NT2/D1 (cell line): ENCODE results near the gene CFAP54.

ENCODE experiments used
- SUZ12 ChIP-seq: IDR thresholded peaks from 2 replicates; pipeline ENCODE4 v1.6.1; 2011; ENCODE audit not compliant: insufficient read length, insufficient read depth; ENCODE audit errors: extremely low read depth
- YY1 ChIP-seq: IDR thresholded peaks from 2 replicates; pipeline ENCODE4 v1.6.1; 2011; ENCODE audit not compliant: insufficient read length, insufficient read depth

GRCh38 chr12:96520767-96521166, 31.4 kb downstream of the CFAP54 start:
- TF ChIP-seq YY1 (no peak), SUZ12 (no peak)
